Activated CD8-positive, alpha-beta memory T cell treated with anti-CD3 and anti-CD28 coated beads, Interleukin-2, amount 50 U/mL, for 24 hours (primary cell): Measurements from ENCODE around the gene HLF.

Source experiments
- DNase-seq: peaks from one replicate; pipeline ENCODE4 v3.0.0-alpha.2; 2020; ENCODE audit errors: extremely low read depth

HLF gene

DNA sequence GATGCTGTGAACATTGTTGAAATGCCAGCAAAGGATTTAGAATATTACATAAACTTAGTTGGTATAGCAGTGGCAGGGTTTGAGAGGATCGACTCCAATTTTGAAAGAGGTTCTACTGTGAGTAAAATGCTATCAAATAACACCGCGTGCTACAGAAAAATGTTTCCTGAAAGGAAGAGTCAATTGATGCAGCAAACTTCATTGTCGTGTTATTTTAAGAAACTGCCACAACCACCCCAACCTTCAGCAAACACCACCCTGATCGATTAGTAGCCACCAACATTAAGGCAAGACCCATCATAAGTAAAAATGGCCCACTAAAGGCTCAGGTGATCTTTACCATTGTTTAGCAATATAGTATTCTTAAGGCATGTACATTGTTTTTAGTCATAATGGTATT lies 27.3 kb downstream of the HLF start:
- no peak for DNase-seq

DNA sequence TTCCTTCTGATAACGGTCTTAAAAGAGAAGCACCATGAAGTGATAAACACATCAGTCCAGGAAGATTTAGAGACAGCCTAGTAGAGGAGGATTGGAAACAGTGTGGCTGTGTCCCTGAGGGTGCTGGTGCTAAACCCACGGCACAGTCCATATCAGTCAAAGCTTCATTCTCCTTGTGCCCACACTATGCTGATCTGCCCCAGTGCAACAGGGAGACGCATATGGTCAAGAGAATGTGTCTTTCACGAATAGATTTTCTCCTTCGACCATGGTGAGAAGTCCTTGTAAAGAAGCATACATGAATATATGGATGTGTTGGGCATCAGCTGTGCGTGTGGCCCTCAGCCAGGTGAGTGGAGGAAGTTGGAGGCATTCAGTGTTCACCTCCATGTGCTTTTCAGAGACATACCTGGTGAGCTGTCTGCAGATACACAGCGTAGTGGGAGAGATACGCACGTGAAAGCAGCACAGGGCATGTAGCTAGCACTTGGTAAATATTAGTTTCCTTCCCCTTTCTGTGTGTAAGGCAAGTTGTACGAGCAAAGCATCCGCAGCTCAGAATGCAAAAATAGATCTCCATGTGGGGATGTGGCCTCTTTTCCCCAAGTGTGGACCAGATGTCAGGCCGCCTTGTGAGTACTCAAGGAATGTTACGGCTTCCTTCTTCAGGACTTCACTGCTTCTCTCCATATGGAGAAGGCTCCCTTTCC lies 29.4 kb downstream of the HLF start:
- DNase-seq, result no peak

DNA sequence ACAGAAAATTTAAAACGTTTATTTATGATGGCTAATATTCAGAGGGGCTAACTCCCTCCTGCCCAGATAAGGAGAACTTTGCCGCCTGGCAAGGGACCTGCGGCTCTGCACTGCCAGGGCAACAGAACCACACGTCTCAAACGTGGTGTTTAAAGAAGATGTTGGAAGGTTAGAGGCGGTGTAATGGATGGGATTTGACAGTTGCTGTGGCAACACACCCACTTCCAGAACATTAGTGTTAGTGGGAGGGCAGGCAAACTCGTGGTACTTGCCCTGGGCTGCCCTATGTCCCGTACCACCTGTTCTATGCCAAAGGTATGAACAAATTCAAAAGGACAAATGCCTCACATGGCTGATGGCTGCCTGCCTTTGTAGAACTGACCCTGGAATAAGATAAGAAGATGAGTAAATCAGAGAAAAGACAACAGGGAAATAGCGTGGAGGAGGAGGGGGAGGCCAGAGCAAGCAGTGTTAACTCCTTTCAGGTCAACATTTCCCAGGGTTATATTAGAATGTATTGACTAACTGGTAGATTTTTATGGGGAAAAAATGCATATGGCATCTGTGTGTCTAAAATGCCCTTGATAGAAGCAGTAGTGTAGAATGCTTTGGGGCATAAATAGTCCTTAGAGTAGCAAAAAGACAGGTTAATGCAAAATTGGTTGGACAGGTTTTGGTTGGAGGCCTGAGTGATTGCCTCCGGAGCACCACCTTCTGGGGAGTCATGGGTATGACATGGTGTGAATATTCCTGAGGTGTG lies 30.8 kb downstream of the HLF start:
- DNase-seq, result no peak

DNA sequence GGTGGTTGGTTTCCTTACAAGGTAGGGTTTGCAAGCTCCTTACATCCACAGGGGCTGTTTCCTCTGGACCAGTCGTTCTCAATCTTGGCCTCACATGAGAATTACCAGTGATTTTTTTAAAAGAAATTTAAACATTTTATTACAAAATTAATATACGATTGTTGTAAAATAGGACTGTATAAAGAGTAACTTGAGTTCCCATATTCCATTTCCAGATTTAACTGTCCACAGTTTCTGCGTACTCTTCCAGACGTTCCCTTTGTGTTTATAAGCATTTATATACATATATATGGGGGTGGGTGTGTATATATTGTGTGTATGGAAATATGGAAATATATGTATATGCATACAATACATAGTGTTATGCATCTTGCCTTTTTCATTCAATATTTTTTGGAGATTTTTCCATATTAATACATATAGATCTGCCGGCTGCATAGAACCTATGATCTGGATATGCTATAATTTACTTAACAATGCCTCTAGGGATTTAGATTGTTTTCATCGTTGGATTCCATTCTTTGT lies 31.5 kb downstream of the HLF start:
- no peak for DNase-seq

DNA sequence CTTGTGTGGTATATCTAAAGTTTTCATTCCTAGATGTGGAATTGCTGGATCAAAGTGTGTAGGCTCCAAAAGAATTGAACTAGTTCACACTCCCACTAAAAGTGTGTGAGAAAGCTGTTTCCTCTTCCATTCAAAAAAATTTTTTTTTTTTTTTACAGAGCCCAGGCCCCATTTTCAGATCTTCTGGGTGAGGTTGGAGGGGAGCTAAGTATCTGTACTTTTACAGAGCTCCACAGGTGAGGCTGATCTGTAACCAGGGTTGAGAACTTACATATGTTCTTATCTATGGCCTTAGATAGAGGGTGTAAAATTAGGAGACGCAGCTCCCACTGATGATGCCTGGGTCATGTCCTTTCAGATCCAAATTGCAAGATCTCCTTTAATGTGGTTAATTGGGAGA lies 31.9 kb downstream of the HLF start:
- DNase-seq, result no peak

DNA sequence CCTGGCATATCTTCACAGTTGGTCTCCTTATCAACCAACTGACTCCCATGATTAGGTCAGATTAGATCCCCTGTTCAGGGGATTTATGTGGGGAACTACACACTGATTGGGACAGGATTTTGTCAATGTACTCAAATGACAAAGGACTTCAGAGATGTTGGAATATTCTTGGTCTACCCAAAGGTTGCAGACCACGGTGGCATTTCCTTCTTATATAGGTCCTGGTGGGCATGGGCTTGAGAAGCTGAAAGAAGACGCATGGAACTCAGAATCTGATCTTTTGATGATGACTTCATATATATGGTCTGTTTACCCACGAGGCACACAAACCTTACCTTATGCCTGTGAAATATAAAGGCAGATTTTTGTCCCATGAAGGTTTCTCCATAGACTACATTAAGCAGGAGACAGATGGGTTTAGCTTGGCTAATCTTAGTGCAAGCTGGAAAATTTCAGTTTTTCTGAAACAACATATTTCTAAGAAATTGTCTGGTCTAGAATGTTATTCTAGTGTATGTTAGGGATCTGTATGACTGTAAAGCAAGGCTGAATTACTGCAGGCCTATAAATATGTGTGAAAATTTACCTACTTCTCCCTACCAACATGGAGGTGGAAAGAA lies 33.5 kb downstream of the HLF start:
- no peak for DNase-seq

DNA sequence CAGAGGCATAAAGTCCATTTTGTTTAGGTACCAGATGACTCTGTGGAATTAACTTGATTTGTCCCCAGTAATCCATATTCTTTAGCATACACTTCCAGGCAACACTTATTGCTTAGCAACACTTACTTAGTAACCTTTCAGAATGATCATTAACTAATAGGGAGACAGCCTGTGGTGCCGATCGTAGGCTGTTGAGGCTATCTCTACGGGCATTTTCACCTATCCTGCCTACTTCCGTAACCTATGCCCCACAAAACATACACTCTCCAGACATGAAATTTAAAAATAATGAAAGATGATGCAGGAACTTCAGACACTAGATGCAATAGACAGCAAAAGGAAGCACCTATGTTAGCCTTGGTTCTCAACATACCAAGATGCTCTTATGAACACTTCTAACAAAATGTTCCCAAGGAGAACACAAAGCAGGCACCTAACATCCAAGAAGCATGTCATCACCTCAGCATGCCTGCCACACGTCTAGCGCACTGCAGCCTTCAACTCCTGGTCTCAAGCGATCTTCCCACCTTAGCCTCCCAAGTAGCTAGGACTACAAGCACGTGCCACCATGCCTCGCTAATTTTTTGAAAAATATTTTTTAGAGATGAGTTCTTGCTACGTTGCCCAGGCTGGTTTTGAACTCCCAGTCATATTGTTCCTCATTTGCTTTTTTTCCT lies 34.5 kb downstream of the HLF start:
- DNase-seq, result no peak

DNA sequence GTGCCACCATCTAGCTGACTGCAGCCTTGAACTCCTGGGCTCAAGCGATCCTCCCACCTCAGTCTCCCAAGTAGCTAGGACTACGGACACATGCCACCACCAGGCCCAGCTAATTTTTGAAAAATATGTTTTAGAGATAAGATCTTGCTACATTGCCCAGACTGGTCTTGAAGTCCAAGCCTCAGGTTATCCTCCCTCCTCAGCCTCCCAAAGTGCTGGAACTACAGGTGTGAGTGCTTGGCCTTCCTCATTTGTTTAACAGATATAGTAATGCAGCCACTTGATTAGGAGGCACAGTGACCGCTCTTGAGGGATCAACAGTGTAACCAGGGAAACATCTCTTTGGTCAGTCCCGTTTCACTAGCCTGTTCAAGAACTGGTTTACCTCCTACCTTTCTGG lies 35.1 kb downstream of the HLF start:
- DNase-seq, result no peak

DNA sequence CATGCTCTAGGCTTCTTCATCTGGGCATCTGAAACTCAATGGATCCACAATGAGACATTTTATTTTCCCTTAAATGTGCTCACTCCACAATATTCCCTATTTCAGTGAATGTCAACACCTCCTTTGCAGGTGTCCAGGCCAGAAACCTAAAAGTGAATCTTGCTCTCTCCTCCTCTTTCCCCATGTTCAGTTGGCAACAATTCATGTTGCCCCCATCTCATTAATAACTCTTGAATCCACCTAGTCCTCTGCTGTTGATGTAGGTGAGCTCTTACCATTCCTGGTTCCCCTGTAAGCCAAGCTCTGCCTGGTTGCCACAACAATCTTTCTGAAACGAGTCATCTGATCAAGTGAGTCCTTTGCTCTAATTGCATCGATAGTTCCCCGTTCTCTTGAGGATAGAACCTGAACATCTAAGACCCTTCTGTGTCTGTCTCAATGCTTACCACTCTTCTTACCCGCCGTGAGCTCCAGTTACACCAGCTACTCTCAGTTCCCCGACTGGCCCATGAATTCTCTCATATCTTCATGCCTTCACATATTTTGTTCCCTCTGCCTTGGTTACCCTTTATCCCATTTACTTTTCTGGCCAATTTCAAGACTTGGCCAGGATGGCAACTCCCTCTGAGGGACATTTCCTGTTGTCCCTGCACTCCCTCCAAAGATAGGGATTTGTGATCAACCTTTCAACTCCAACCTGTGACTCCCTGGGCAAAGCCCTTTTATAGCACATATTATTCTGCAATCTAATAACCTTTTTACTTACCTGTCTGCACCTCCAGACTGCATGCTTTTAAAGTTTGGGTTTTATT lies 35.9 kb downstream of the HLF start:
- DNase-seq, result no peak

DNA sequence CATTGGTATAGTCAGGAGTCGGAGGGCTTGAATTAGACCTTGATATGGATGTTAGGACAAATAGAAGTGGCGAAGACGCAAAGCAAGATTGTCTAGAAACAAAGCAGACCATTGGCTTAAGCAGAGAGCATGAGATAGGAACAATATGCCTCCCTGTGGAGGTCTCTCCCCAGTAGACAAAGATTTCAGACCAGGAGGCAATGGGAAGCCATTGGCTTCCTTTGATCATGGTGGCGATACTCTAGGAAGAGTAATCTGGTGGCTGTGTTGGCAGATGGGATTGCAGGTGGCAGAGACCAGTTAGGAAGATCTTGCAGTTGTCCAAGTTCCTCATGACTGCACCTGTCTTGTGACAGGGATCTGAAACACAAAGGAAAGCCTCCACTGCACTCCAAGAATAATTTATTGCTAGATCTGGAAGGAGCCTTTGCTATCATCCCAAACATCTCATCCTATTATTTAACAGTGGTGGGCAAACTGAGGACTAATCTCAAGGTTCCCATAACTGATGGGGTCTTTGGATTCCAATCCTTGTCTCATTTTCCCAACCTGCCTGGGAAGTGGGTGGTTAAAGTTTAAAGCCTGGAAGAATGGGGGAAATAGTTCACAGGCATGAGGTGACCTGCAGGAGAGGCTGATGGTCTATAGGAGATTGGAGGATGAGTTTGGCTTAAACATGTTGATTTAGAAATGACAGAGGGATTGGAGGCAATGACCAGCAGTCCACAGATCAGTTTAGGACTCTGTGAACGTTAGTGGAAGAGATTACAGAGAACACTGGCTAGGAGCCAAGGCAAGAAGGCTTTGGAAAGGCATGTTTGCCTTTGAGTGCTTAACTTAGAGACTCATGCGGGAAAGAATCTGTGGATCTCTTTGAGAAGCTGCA lies 37.0 kb downstream of the HLF start:
- DNase-seq, result no peak

DNA sequence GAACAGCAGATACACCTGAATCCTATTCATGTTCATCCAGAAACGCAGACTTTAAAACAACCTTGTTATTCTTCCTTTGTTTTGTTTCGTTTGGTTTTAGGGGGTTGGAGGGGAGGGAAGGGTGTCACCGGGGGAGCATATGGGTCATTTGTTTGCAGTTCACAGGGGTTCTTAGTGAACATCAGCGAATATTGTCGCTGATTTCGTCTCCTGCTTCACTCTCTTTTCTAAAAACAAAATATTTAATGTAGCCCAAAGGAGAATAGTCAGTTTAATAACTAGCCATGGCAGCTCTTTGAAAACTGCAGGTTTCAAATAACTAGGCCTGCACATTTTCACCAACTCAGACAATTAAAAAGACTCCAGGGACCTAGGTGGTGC lies 37.6 kb downstream of the HLF start:
- no peak for DNase-seq

DNA sequence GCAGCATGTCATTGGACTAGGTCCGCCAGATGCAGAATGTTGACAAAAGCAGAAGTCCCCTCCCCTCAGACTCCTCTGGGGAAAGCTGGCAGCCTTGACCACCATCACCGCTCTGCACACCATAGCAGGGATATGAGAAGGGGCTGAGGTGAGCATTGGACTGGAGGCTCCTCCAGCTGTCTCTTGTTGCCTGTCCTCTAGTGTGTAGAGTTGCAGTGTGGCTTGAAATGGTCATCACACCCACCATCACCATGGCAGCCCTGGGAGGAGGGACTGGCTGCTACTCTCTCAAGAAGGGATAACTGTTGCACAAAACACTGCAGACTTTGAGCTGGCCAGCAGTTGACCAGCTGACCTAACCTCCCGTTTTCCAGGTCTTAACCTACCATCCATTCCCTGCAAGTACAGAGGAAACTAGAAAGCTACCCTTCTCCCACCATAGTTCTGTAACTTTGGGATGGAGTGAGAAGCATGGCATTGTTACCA lies 38.3 kb downstream of the HLF start:
- no peak for DNase-seq

DNA sequence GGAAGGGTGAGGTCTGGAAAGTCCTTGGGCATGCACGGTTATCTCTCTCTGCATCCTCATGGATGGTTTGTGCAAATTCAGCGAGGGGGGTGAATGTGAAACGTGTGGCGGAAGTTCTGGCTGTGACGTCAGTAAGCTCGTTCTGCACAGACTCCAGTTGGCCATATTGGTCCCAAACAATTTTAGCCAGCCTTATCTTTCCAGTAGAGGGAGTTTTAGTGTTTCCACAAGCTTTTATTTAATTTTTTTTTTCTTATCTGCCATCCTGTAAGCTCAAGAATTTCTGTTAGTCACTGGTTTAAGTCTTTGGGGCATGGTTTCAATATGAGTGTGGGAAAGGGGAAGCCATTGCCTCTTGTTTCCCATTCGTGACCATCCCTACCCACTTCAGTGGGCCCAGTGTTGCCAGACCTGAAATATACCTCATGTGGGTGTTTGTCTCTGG lies 39.0 kb downstream of the HLF start:
- no peak for DNase-seq

DNA sequence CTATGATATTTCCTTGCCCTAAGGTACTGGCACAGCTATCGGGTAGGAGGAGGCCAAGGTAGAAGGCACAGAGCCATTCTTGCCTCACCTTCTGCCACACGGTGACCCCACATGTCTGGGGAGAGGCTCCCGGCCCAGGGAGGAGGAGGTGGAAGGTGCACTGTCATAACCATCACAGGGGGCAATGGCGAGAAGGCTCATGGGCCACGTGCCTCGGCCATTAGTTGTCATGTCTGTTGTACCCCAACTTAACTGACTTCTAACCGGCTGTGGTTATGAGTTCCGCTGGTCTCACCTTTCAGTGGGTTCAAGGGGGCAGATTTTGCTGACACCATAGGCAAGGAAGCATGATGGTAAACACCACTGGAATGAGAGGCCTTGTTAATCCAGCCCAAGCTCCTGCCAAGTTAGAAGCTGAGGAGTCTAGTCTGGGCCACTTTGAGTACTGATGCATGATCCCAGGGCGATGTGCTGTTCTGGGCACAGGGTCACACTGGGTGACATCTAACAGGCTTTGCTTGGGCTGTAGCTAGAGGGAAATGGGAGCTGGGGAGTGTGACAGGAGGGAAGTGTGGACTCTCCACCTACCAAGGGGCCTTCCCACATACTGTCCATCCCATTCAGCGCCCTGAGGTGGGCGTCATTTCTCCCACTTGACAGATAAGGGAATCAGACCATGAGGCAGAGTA lies 39.6 kb downstream of the HLF start:
- DNase-seq, result no peak

DNA sequence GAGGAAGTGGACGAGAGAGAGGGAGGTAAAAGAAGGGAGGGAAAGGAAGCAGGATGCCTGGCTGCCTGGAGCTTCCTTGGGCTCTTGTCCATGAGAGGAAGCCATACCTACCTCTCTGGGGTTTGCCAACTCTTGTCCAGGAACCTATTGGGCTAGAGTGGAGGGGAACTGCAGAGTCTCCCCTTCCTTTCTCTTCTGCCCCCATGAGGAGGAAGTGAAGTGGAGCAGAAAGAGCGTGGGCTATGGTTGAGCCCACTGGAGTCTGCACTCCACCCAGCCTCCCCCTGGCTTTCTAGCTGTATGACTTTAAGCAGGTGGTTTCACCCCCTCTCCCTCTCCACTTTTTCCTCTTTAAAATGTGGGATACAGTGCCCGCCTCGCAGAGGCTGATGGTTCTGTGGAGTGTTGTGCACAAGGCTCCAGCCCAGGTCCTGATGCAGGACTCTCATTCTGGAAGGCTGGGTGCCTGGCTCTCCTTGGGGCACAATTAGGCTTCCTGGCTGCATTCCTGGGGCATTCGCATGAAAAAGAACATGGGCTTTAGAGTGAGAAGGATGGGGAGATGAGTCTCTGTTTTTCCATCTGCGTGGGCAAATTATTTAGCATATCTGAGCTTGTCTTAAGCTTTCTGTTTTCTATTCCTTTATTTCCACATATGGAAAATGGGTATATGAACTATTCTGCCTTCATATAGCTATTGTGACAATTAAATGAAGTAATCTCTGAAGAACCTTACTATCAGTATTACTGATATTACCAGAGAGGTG lies 40.7 kb downstream of the HLF start:
- DNase-seq, result no peak

DNA sequence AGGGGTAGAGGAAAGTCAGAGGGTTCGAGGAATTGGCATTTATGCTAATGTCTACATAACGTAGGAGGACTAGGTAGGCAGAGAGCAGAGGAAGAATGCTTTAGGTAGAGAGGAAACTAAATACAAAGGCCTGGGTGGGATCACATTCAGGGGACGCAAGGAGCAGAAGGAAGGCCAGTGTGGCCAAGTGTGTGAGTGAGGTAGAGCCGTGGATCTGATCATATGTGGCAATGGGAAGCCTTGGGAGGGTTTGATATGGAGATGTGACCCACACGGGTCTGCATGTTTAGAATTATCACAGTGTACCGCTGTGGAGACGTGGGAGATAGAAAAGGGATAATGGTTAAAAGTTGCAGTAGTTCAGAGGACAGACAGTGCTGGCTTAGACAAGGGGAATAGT lies 43.1 kb downstream of the HLF start:
- DNase-seq, result no peak

DNA sequence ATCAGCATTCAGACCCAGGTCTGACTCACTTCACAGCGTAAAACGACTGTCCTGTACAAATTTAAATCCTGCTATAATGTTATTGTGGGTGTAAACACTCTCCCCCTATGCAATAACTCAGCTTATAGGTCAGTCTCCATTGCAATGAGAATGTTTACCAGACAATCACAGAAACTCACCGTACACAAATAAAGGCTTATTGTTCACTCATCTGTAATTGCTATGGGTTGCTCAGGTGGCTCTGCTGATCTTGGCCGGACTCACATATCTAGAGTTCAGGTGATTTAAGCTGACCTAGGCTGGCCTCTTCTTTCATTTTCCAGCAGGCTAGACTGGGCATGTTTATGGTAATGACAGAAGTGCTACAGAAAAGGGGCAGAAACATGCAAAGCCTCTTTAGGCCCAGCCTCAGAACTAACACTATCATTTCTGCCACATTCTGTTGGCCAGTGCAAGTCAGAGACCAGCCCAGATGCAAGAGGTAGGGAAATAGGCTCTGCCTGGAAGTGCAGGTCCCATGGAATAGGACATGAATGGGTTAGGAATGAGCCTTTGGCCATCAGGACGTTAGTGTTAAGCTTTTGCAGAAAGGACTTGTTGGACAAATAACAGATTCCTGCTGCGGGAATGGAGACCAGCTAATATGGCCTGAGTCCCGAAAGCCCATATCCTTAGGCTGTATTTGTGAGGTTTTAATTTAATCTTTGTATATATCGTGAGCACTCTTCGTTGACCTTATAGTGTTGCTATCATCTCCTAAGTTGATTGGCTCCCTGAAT lies 44.0 kb downstream of the HLF start:
- DNase-seq, result no peak

DNA sequence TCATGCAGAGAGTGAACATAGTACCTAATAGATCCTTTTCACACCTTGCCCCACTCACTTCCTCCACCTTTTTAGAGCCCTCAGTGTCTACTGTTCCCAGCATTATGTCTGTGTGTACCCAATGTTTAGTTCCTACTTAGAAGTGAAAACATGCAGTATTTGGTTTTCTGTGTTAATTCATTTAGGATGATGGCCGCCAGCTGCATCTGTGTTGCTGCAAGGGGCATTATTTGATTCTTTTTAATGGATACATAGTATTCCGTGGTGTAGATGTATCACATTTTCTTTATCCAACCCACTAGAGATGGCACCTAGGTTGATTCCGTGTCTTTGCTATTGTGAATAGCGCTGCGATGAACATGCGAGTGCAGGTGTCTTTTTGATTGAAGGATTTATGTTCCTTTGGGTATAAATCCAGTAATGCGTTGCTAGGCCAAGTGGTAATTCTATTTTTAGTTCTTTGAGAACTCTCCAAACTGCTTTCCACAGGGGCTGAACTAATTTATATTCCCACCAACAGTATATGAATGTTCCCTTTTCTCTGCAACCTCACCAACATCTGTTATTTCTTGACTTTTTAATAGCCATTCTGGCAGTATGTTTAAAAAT lies 47.1 kb downstream of the HLF start:
- DNase-seq, result no peak
